RPMI7951 (cell line): ENCODE results near the gene CDC14B. TPM values are rescaled to one million over a fixed set of nuclear protein-coding genes. Genes with fewer than 3 reads are reported as not detected.

Source experiments
- total RNA-seq: library from RNA; depleted of rRNA; stranded (reverse); fragments of >200 nt; shearing (Covaris generic); gene quantifications from 2 replicates; pipeline ENCODE4 v1.2.3, GENCODE V29; 2014; rRNA removed

Gene CDC14B
- total RNA-seq, 1 experiment from 2014 or later = 15.5 TPM

Other genes with a start within 250 kb of the CDC14B start
- gene SLC35D2, start 236.1 kb downstream of the CDC14B start, total RNA-seq = 21.3 and 21.9 TPM in 2 replicates
- 18.2 and 21.1 TPM in 2 replicates for gene ZNF367, start 201.5 kb downstream of the CDC14B start, total RNA-seq
- 8.8 and 9.4 TPM in 2 replicates for gene HABP4, start 169.7 kb downstream of the CDC14B start, total RNA-seq
- 23.7 and 26.7 TPM in 2 replicates for gene PRXL2C, start 35.5 kb upstream of the CDC14B start, total RNA-seq
- 10.2 and 11.3 TPM in 2 replicates for gene ZNF510, start 158.2 kb upstream of the CDC14B start, total RNA-seq
- gene ZNF782, start 234.7 kb upstream of the CDC14B start, total RNA-seq = 2.1 and 4.4 TPM in 2 replicates